ENCODE measurements around the gene SLC16A9. TPM values are rescaled to one million over a fixed set of nuclear protein-coding genes. Genes with fewer than 3 reads are reported as not detected.
"Not testable (repeated sequence)": the region's sequence is repeated elsewhere in the genome, so short reads cannot be mapped to it uniquely, and the experiment has no call there.

Gene SLC16A9
- total RNA-seq, 1 experiment from 2014 or later: 0.13 TPM

GRCh38 chr10:59745163-59745650 lies 35.6 kb upstream of the SLC16A9 start:
- TF ChIP-seq SIN3A (IDR thresholded peaks at IDR 0.05; ENCODE audit: borderline replicate concordance, insufficient read depth, low read depth, low read length): no peak
- TF ChIP-seq REST (IDR thresholded peaks at IDR 0.05; ENCODE audit: insufficient read depth in 1 of 2, low read depth in 2 of 2, low read length in 1 of 2): no peak
- TF ChIP-seq CTCF (IDR thresholded peaks at IDR 0.05): no peak
- TF ChIP-seq TCF7L2 (IDR thresholded peaks at IDR 0.05; ENCODE audit: low read depth, low read length): no peak
- TF ChIP-seq POLR2AphosphoS5 (IDR thresholded peaks at IDR 0.05; ENCODE audit: low read depth, low read length): no peak
- in situ Hi-C loops (cut with HindIII; ENCODE audit: low pct_unique_long_range_greater_than_20kb, low sequenced_read_pairs) (no loop called here), intact Hi-C loops (cut with micrococcal nuclease; ENCODE audit: unreplicated experiment) (no loop called here)
- no peaks in the 10 kb centered on the region for H3K4me1 ChIP-seq (ENCODE audit: control insufficient read depth, insufficient read depth, low read length)
- no TSS peak for BruUV-seq (replicated peaks)
- H3K27me3 ChIP-seq (ENCODE audit: control insufficient read depth, insufficient read depth, low read length): no peaks in the 10 kb centered on the region; the same call in 1 of the 2 replicates
- no peak overlapping the region for H3K4me3 ChIP-seq (ENCODE audit: low read depth in 2 of 2, low read length in 2 of 2)
- H3K27ac ChIP-seq (ENCODE audit: low read length): no peak overlapping the region
- ChIA-PET POLR2A (interaction anchor here (0.6 kb wide), 1 partner anchor 77 kb away, joined by 3 read pairs; no protein-coding TSS in a partner anchor), CTCF (no interaction called here)
- H3K9me3 ChIP-seq (ENCODE audit: control insufficient read depth, insufficient read depth, low read depth, low read length): no peaks in the 10 kb centered on the region
- DNase-seq (ENCODE audit: low read depth, low spot score) (no peak), ATAC-seq (no peak)
- no peaks in the 10 kb centered on the region for H3K36me3 ChIP-seq (ENCODE audit: control insufficient read depth, insufficient read depth, low read length)

- H3K36me3 ChIP-seq (ENCODE audit: control insufficient read depth, insufficient read depth, low read length); H3K4me3 ChIP-seq (ENCODE audit: low read depth in 2 of 2, low read length in 2 of 2); H3K27me3 ChIP-seq (ENCODE audit: control insufficient read depth, insufficient read depth, low read length); ATAC-seq; CTCF ChIA-PET; H3K4me1 ChIP-seq (ENCODE audit: control insufficient read depth, insufficient read depth, low read length); in situ Hi-C loops (cut with HindIII; ENCODE audit: low pct_unique_long_range_greater_than_20kb, low sequenced_read_pairs); H3K27ac ChIP-seq (ENCODE audit: low read length); intact Hi-C loops (cut with micrococcal nuclease; ENCODE audit: unreplicated experiment); H3K9me3 ChIP-seq (ENCODE audit: control insufficient read depth, insufficient read depth, low read depth, low read length); DNase-seq (ENCODE audit: low read depth, low spot score); BruUV-seq (replicated peaks): not testable (repeated sequence)
- POLR2A ChIA-PET: interaction anchor here (0.6 kb wide), 1 partner anchor 77 kb away, joined by 3 read pairs; no protein-coding TSS in a partner anchor
These were observed 35.1 kb upstream of the SLC16A9 start for GRCh38 chr10:59744762-59745161.

- in situ Hi-C loops (cut with HindIII; ENCODE audit: low pct_unique_long_range_greater_than_20kb, low sequenced_read_pairs); ATAC-seq; DNase-seq (ENCODE audit: low read depth, low spot score); H3K4me1 ChIP-seq (ENCODE audit: control insufficient read depth, insufficient read depth, low read length); H3K9me3 ChIP-seq (ENCODE audit: control insufficient read depth, insufficient read depth, low read depth, low read length); CTCF ChIA-PET; POLR2A ChIA-PET; H3K27me3 ChIP-seq (ENCODE audit: control insufficient read depth, insufficient read depth, low read length); intact Hi-C loops (cut with micrococcal nuclease; ENCODE audit: unreplicated experiment); H3K4me3 ChIP-seq (ENCODE audit: low read depth in 2 of 2, low read length in 2 of 2); BruUV-seq (replicated peaks); H3K36me3 ChIP-seq (ENCODE audit: control insufficient read depth, insufficient read depth, low read length); H3K27ac ChIP-seq (ENCODE audit: low read length): not testable (repeated sequence)
These were observed 34.5 kb upstream of the SLC16A9 start for GRCh38 chr10:59744156-59744555.

All from Panc1 (cell line).